B cell (primary cell): ENCODE results near the gene TPRG1L. TPM values are rescaled to one million over a fixed set of nuclear protein-coding genes. Genes with fewer than 3 reads are reported as not detected.

Experiments used
- ATAC-seq: fragments of 200-7000 bp; cut with Tn5 transposase; one replicate; pipeline ENCODE4 v1.10.0; 2021; ENCODE audit warnings: low read depth, mild to moderate bottlenecking, moderate number of reproducible peaks, moderate library complexity
- CTCF ChIA-PET: fragments of 350-600 bp; sonication (Branson Sonifier 250); formaldehyde crosslinking; loops from one replicate; lab custom pipeline; 2021; ENCODE audit warnings: antibody characterized with exemption, inconsistent platforms; lab: Charles Lee
- POLR2A ChIA-PET: fragments of 350-600 bp; sonication (Branson Sonifier 250); formaldehyde crosslinking; loops from one replicate; lab custom pipeline; 2021; ENCODE audit warnings: antibody characterized with exemption; lab: Charles Lee
- DNase-seq: peaks from one replicate; pipeline ENCODE4 v3.0.0; 2013
- H2AFZ ChIP-seq: 2 replicates; pipeline ENCODE4 v1.6.1; 2012; ENCODE audit warnings: mild to moderate bottlenecking, low read depth, low read length; ENCODE audit not compliant: insufficient read depth, poor library complexity, severe bottlenecking
- H3K27ac ChIP-seq, 2 donors: 1 replicate in 1 of 2; 2 replicates in 1 of 2; pipeline ENCODE4 v1.5.1; 2012 to 2013; ENCODE audit warnings: low read length in 2 of 2, mild to moderate bottlenecking in 2 of 2, moderate library complexity in 1 of 2
- H3K27me3 ChIP-seq, 4 experiments: fragments of 200-600 bp in 1 of 4; sonication (generic) in 1 of 4; replicated peaks in 1 of 4; 1 replicate in 2 of 4; 2 replicates in 2 of 4; pipeline versions ENCODE4 v1.6.1 to v1.7.0; 2013 to 2016; ENCODE audit warnings: low read length in 3 of 4, mild to moderate bottlenecking in 2 of 4, mixed read lengths in 1 of 4, moderate library complexity in 1 of 4; ENCODE audit not compliant: insufficient read depth in 4 of 4, control insufficient read depth in 3 of 4; ENCODE audit errors: control extremely low read depth in 1 of 4
- H3K36me3 ChIP-seq, 2 experiments: replicated peaks in 1 of 2; 1 replicate in 1 of 2; 2 replicates in 1 of 2; pipeline versions ENCODE4 v1.6.1 to v1.7.1; 2013; ENCODE audit warnings: low read length in 1 of 2; ENCODE audit not compliant: insufficient read depth in 2 of 2, control insufficient read depth in 1 of 2; ENCODE audit errors: control extremely low read depth in 1 of 2, extremely low read depth in 1 of 2
- H3K4me1 ChIP-seq, 2 donors: fragments of 200-600 bp in 1 of 2; sonication (generic) in 1 of 2; 1 replicate in 1 of 2; 2 replicates in 1 of 2; pipeline versions ENCODE4 v1.5.1 to v1.6.1; 2013 to 2017; ENCODE audit warnings: low read length in 2 of 2; ENCODE audit not compliant: control insufficient read depth in 2 of 2, insufficient read depth in 2 of 2
- H3K4me2 ChIP-seq: replicated peaks from 2 replicates; pipeline ENCODE3; 2012; ENCODE audit warnings: mild to moderate bottlenecking, low read depth, low read length; ENCODE audit not compliant: poor library complexity, severe bottlenecking
- H3K4me3 ChIP-seq, 5 experiments: fragments of 200-600 bp in 1 of 5; sonication (generic) in 1 of 5; 1 replicate in 3 of 5; 2 replicates in 2 of 5; pipeline versions ENCODE4 v1.5.1 to v1.7.0; 2011 to 2016; ENCODE audit warnings: low read length in 4 of 5, mild to moderate bottlenecking in 4 of 5, low read depth in 2 of 5, control low read depth in 1 of 5, moderate library complexity in 1 of 5; ENCODE audit not compliant: insufficient read depth in 1 of 5; ENCODE audit errors: control extremely low read depth in 1 of 5, extremely low read depth in 1 of 5
- H3K79me2 ChIP-seq: fragments of 200-600 bp; sonication (generic); one replicate; pipeline ENCODE4 v1.6.0; 2016; ENCODE audit warnings: low read length; ENCODE audit not compliant: control insufficient read depth, insufficient read depth
- H3K9ac ChIP-seq: fragments of 200-600 bp; sonication (generic); 2 replicates; pipeline ENCODE4 v1.6.1; 2017; ENCODE audit warnings: mild to moderate bottlenecking, low read length, moderate library complexity
- H3K9me3 ChIP-seq, 3 donors: one replicate each; pipeline versions ENCODE4 v1.6.1 to v1.7.1; 2013; ENCODE audit warnings: low read length in 2 of 3; ENCODE audit not compliant: control insufficient read depth in 2 of 3, insufficient read depth in 1 of 3; ENCODE audit errors: control extremely low read depth in 1 of 3
- H4K20me1 ChIP-seq: 2 replicates; pipeline ENCODE4 v1.6.0; 2012; ENCODE audit warnings: mild to moderate bottlenecking, low read length; ENCODE audit not compliant: insufficient read depth, control insufficient read depth, poor library complexity, severe bottlenecking
- H3K27ac Mint-ChIP-seq: one replicate; pipeline ENCODE4 v1.8.0; 2021; ENCODE audit warnings: mixed read lengths
- H3K27me3 Mint-ChIP-seq: one replicate; pipeline ENCODE4 v1.8.0; 2021; ENCODE audit warnings: mixed read lengths
- H3K4me1 Mint-ChIP-seq: one replicate; pipeline ENCODE4 v1.8.0; 2021; ENCODE audit warnings: mixed read lengths
- H3K4me3 Mint-ChIP-seq: one replicate; pipeline ENCODE4 v1.8.0; 2021; ENCODE audit warnings: mixed read lengths
- H3K9me3 Mint-ChIP-seq: one replicate; pipeline ENCODE4 v1.8.0; 2022; ENCODE audit warnings: mixed read lengths; ENCODE audit not compliant: insufficient read depth
- CTCF ChIP-seq: fragments of 200-600 bp; IDR thresholded peaks from one replicate; pipeline ENCODE4 v1.8.0; 2022; ENCODE audit warnings: antibody characterized with exemption, mild to moderate bottlenecking
- EZH2 ChIP-seq: IDR thresholded peaks from 2 replicates; pipeline ENCODE4 v1.6.1; 2012; ENCODE audit warnings: borderline replicate concordance, low read depth, mild to moderate bottlenecking, moderate library complexity, low read length; ENCODE audit not compliant: insufficient read depth, poor library complexity, severe bottlenecking
- WGBS: methylation state at CpG from one replicate; pipeline ENCODE4 v1.1.5; 2013; ENCODE audit warnings: missing lambda C conversion rate; ENCODE audit not compliant: insufficient coverage; 5-methylcytosine and 5-hydroxymethylcytosine counted together
- intact Hi-C: fragments of 100-400 bp; cut with micrococcal nuclease; formaldehyde crosslinking; loops from one replicate; pipeline ENCODE4 v1.10.0; 2022
- polyA plus RNA-seq: library from polyadenylated mRNA; depleted of rRNA; stranded (reverse); fragments of >200 nt; gene quantifications from 2 replicates; pipeline ENCODE4 v1.2.3, GENCODE V29; 2012
- total RNA-seq, 2 donors: library from RNA; stranded (reverse); fragments of 120-200 nt in 1 of 2; gene quantifications; 1 replicate in 1 of 2; 2 replicates in 1 of 2; pipeline versions ENCODE4 v1.2.3 to v1.2.4, GENCODE V29; 2013 to 2022

TPRG1L gene
- total and polyA plus RNA-seq, 2 donors (not counting 1 experiment from before 2014, with no cell fraction given), result 19.5 to 48.6 TPM

- Histone ChIP-seq H3K27ac (no peak overlapping the region), H3K36me3 (peaks cover 0 to 72% of the 10 kb centered on the region in 2 experiments), H3K79me2 (peaks cover 7% of the 10 kb centered on the region), H2AFZ (no peak overlapping the region), H4K20me1 (no peaks in the 10 kb centered on the region), H3K9me3 (no peaks in the 10 kb centered on the region), H3K4me2 (no peak overlapping the region), H3K4me1 (no peaks in the 10 kb centered on the region), H3K27me3 (no peaks in the 10 kb centered on the region), H3K4me3 (no peak overlapping the region), H3K9ac (no peak overlapping the region)
- Mint-ChIP-seq H3K27ac (no peak overlapping the region), H3K4me1 (no peaks in the 10 kb centered on the region), H3K9me3 (no peaks in the 10 kb centered on the region), H3K27me3 (no peaks in the 10 kb centered on the region), H3K4me3 (no peak overlapping the region)
- DNase-seq (no peak), ATAC-seq (no peak)
- intact Hi-C loops, result no loop called here
- ChIA-PET CTCF (interaction anchor here (0.6 to 1.4 kb wide), 2 partner anchors 13 to 15 kb away, joined by 3 to 5 read pairs; no protein-coding TSS in a partner anchor), POLR2A (no interaction called here)
- TF ChIP-seq EZH2 (no peak), CTCF (no peak)
- WGBS, result 94% methylated on average over 11 of the region's 14 CpGs
Measured at GRCh38 chr1:3636080-3636479, 11.3 kb downstream of the TPRG1L start.

- no peak overlapping the region for H3K4me2 ChIP-seq
- no peaks in the 10 kb centered on the region for H3K27me3 ChIP-seq
- no peaks in the 10 kb centered on the region for H3K9me3 ChIP-seq
- H3K36me3 ChIP-seq, result peaks cover 0 to 69% of the 10 kb centered on the region in 2 experiments
- H4K20me1 ChIP-seq, result no peaks in the 10 kb centered on the region
- H3K4me1 ChIP-seq, result no peaks in the 10 kb centered on the region
- Mint-ChIP-seq H3K27me3 (no peaks in the 10 kb centered on the region), H3K9me3 (no peaks in the 10 kb centered on the region), H3K4me3 (no peak overlapping the region), H3K27ac (no peak overlapping the region), H3K4me1 (no peaks in the 10 kb centered on the region)
- WGBS, result 97% methylated on average over 11 of the region's 11 CpGs
- H3K4me3 ChIP-seq, result no peak overlapping the region
- H3K79me2 ChIP-seq, result peaks cover 10% of the 10 kb centered on the region
- ChIA-PET CTCF (interaction anchor here (1.4 kb wide), 1 partner anchor 15 kb away, joined by 5 read pairs; no protein-coding TSS in a partner anchor), POLR2A (no interaction called here)
- no peak overlapping the region for H3K9ac ChIP-seq
- no peak for TF ChIP-seq EZH2
- TF ChIP-seq CTCF, result no peak
- no peak overlapping the region for H3K27ac ChIP-seq
- H2AFZ ChIP-seq, result no peak overlapping the region
- intact Hi-C loops, result no loop called here
- no peak for DNase-seq
- no peak for ATAC-seq
Measured at GRCh38 chr1:3636531-3636930, 11.7 kb downstream of the TPRG1L start.
